Smooth muscle cell (in vitro differentiated cells): ENCODE measurements around the gene PREX1. TPM values are rescaled to one million over a fixed set of nuclear protein-coding genes. Genes with fewer than 3 reads are reported as not detected.

Source experiments
- DNase-seq: peaks from one replicate; lab custom pipeline; 2025; ENCODE audit not compliant: unreplicated experiment; lab: John Stamatoyannopoulos, UW
- H2AFZ ChIP-seq: fragments of 200-600 bp; sonication (generic); 2 replicates; pipeline ENCODE4 v1.6.0; 2016; ENCODE audit warnings: antibody characterized with exemption, low read depth, mild to moderate bottlenecking
- H3F3A ChIP-seq: fragments of 200-600 bp; sonication (generic); 2 replicates; pipeline ENCODE4 v1.6.0; 2017; ENCODE audit warnings: antibody characterized with exemption, low read depth
- H3K27ac ChIP-seq: fragments of 200-600 bp; sonication (generic); 2 replicates; pipeline ENCODE4 v1.5.1; 2016; ENCODE audit warnings: low read depth, mild to moderate bottlenecking
- H3K27me3 ChIP-seq: fragments of 200-600 bp; sonication (generic); 2 replicates; pipeline ENCODE4 v1.6.1; 2016; ENCODE audit warnings: low read depth, mild to moderate bottlenecking
- H3K36me3 ChIP-seq: fragments of 200-600 bp; sonication (generic); 2 replicates; pipeline ENCODE4 v1.5.1; 2016; ENCODE audit warnings: low read depth
- H3K4me1 ChIP-seq: fragments of 200-600 bp; sonication (generic); 2 replicates; pipeline ENCODE4 v1.5.1; 2016; ENCODE audit warnings: low read depth
- H3K4me2 ChIP-seq: fragments of 200-600 bp; sonication (generic); 2 replicates; pipeline ENCODE4 v1.6.0; 2016; ENCODE audit warnings: mild to moderate bottlenecking
- H3K4me3 ChIP-seq: fragments of 200-600 bp; sonication (generic); 2 replicates; pipeline ENCODE4 v1.5.1; 2016; ENCODE audit warnings: mild to moderate bottlenecking
- H3K79me2 ChIP-seq: fragments of 200-600 bp; sonication (generic); 2 replicates; pipeline ENCODE4 v1.6.0; 2016; ENCODE audit warnings: low read depth, mild to moderate bottlenecking
- H3K9ac ChIP-seq: fragments of 200-600 bp; sonication (generic); 2 replicates; pipeline ENCODE4 v1.6.0; 2016; ENCODE audit warnings: low read depth
- H3K9me3 ChIP-seq: fragments of 200-600 bp; sonication (generic); replicated peaks from 2 replicates; pipeline ENCODE4 v1.5.1; 2016; ENCODE audit warnings: low read depth
- H4K20me1 ChIP-seq: fragments of 200-600 bp; sonication (generic); 2 replicates; pipeline ENCODE4 v1.6.0; 2016; ENCODE audit warnings: low read depth
- whole genome bisulfite sequencing: methylation state at CpG from one replicate; pipeline ENCODE4 v1.1.7; 2016; ENCODE audit warnings: low lambda C conversion rate; 5-methylcytosine and 5-hydroxymethylcytosine counted together
- polyA plus RNA-seq: library from polyadenylated mRNA; unstranded; fragments of >200 nt; fragmentation: Nextera tagmentation; extraction: Ambion mirVana; gene quantifications from 2 replicates; pipeline ENCODE4 v1.2.1, GENCODE V29; 2016
- total RNA-seq: library from RNA; depleted of rRNA; stranded (reverse); fragments of >200 nt; gene quantifications from 2 replicates; pipeline ENCODE4 v1.2.3, GENCODE V29; 2014
- TF ChIP-seq, protein P1 (sequence below): fragments of 200-600 bp; sonication (generic); IDR thresholded peaks from 2 replicates; pipeline ENCODE4 v1.5.1; 2017; ENCODE audit warnings: borderline replicate concordance, mild to moderate bottlenecking, antibody characterized with exemption; ENCODE audit not compliant: insufficient read depth, poor library complexity, severe bottlenecking

Gene PREX1
- total and polyA plus RNA-seq, 2 experiments from 2014 or later: 0.04 to 0.30 TPM

DNA sequence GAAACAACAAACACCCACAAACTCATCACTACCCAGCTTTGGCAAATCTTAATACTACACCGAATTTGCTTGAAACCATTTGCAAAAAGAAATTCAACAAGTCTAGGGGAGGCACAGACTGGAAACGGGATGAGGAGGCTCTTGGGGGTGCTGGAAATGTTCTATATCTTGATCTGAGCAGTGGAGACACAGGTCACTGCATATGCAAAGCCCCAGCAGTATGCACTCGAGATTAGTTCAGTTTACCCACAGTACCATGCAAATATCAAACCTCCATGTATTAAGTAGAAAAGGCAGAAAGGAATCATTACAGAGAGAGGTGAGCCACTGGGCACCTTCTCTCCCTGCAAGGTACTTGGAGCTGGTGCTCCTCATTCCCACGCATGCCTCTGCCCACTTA lies 75.9 kb downstream of the PREX1 start:
- TF ChIP-seq, protein P1, sequence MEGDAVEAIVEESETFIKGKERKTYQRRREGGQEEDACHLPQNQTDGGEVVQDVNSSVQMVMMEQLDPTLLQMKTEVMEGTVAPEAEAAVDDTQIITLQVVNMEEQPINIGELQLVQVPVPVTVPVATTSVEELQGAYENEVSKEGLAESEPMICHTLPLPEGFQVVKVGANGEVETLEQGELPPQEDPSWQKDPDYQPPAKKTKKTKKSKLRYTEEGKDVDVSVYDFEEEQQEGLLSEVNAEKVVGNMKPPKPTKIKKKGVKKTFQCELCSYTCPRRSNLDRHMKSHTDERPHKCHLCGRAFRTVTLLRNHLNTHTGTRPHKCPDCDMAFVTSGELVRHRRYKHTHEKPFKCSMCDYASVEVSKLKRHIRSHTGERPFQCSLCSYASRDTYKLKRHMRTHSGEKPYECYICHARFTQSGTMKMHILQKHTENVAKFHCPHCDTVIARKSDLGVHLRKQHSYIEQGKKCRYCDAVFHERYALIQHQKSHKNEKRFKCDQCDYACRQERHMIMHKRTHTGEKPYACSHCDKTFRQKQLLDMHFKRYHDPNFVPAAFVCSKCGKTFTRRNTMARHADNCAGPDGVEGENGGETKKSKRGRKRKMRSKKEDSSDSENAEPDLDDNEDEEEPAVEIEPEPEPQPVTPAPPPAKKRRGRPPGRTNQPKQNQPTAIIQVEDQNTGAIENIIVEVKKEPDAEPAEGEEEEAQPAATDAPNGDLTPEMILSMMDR: no peak
- no peaks in the 10 kb centered on the region for H3K9me3 ChIP-seq
- H3K4me3 ChIP-seq: no peak overlapping the region
- H3K9ac ChIP-seq: no peak overlapping the region
- no peaks in the 10 kb centered on the region for H4K20me1 ChIP-seq
- no peak overlapping the region for H2AFZ ChIP-seq
- no peaks in the 10 kb centered on the region for H3K27me3 ChIP-seq
- DNase-seq: no peak
- H3K4me1 ChIP-seq: peaks cover 6% of the 10 kb centered on the region
- H3K79me2 ChIP-seq: no peaks in the 10 kb centered on the region
- no peaks in the 10 kb centered on the region for H3K36me3 ChIP-seq
- H3F3A ChIP-seq: no peaks in the 10 kb centered on the region
- H3K27ac ChIP-seq: no peak overlapping the region
- 63% methylated on average over 4 of the region's 4 CpGs for whole genome bisulfite sequencing
- H3K4me2 ChIP-seq: no peak overlapping the region

DNA sequence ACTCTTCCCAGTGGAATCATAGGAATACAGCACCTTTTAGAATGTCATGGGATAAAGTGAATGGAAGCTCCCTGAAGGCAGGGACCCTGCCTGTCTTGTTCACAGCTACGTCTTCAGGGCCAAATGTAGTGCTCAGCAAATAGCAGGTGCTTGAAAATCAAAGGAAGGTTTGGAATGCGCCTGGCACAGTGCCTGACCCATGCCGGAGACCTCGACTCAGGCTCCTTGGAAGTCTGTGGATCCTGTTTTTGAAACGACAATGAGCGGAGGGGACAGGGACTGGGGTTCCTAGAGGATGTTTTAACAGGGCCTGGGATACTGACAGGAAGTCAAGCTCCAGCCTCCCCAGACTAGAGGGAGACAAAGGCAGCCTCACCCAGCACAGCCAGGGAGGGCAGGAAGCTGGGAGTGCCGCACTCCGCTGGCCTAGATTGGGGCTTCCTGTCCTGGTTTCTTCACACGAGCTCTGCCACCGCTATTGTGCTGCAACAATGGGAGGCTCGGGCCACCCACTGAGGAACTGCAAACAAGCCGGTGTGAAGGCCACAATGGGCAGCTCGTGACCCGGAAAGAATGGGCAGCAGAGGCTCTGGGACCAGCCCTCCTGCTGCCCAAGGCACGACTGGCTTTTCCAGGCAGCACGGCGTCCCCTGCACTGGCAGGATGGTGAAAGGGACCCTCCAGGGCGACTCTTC lies 76.7 kb downstream of the PREX1 start:
- Histone ChIP-seq H3K9me3 (no peaks in the 10 kb centered on the region), H3K36me3 (no peaks in the 10 kb centered on the region), H3K79me2 (no peaks in the 10 kb centered on the region), H3K27ac (no peak overlapping the region), H3K4me2 (no peak overlapping the region), H3K4me3 (no peak overlapping the region), H4K20me1 (no peaks in the 10 kb centered on the region), H3K9ac (no peak overlapping the region), H3K27me3 (no peaks in the 10 kb centered on the region), H2AFZ (no peak overlapping the region), H3K4me1 (peaks cover 6% of the 10 kb centered on the region), H3F3A (no peaks in the 10 kb centered on the region)
- TF ChIP-seq, protein P1: no peak
- WGBS: 57% methylated on average over 18 of the region's 18 CpGs
- DNase-seq: no peak

DNA sequence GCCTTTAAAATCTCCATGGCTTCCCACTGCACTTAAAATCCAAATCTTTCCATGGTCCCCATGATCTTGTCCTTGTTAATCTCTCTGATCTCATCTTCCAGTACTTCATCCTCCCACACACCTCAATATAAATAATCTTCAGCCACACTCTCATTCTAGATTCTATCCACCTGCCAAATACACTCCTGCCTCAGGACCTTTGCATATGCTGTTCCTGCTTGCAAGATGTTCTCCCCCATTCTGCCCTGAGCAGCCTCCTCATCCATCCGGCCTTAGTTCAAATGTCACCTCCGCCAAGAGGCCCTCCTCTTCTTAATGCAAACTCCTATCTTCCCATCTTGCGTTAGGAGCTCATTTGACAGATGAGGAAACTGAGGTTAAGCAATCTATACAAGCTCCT lies 77.4 kb downstream of the PREX1 start:
- no peak for DNase-seq
- TF ChIP-seq, protein P1: no peak
- Histone ChIP-seq H3K9me3 (no peaks in the 10 kb centered on the region), H3K9ac (no peak overlapping the region), H3K79me2 (no peaks in the 10 kb centered on the region), H4K20me1 (no peaks in the 10 kb centered on the region), H3K27me3 (no peaks in the 10 kb centered on the region), H3K4me2 (no peak overlapping the region), H3K27ac (no peak overlapping the region), H3K4me3 (no peak overlapping the region), H2AFZ (no peak overlapping the region), H3F3A (no peaks in the 10 kb centered on the region), H3K36me3 (no peaks in the 10 kb centered on the region), H3K4me1 (peaks cover 6% of the 10 kb centered on the region)
- 99% methylated on average over 3 of the region's 3 CpGs for WGBS

- no peak overlapping the region for H3K4me2 ChIP-seq
- H3K4me3 ChIP-seq: no peak overlapping the region
- H3K79me2 ChIP-seq: no peaks in the 10 kb centered on the region
- 76% methylated on average over 10 of the region's 10 CpGs for WGBS
- no peak overlapping the region for H3K27ac ChIP-seq
- no peaks in the 10 kb centered on the region for H4K20me1 ChIP-seq
- DNase-seq: no peak
- no peaks in the 10 kb centered on the region for H3F3A ChIP-seq
- peaks cover 6% of the 10 kb centered on the region for H3K4me1 ChIP-seq
- no peaks in the 10 kb centered on the region for H3K9me3 ChIP-seq
- H3K36me3 ChIP-seq: no peaks in the 10 kb centered on the region
- H2AFZ ChIP-seq: no peak overlapping the region
- TF ChIP-seq, protein P1: no peak
- H3K27me3 ChIP-seq: no peaks in the 10 kb centered on the region
- H3K9ac ChIP-seq: no peak overlapping the region
These were observed 78.4 kb downstream of the PREX1 start for GRCh38 chr20:48749437-48749836.
